Measurements from ENCODE around the gene FBN1. TPM values are rescaled to one million over a fixed set of nuclear protein-coding genes. Genes with fewer than 3 reads are reported as not detected.
A peak's percentile ranks its signal among the peaks of the same experiment; 100 is the strongest.

Gene FBN1
- total RNA-seq, 2 donors from 2014 or later = 258 to 300 TPM

- no peak overlapping the region for H3K27ac ChIP-seq
- no peak overlapping the region for H3K4me3 ChIP-seq
- peaks cover 27% of the 10 kb centered on the region for H3K36me3 ChIP-seq
- no peak for DNase-seq (ENCODE audit: low spot score)
- no peaks in the 10 kb centered on the region for H3K9me3 ChIP-seq
- no peaks in the 10 kb centered on the region for H3K4me1 ChIP-seq (ENCODE audit: control insufficient read depth in 1 of 2, low read depth in 2 of 2)
- TF ChIP-seq CTCF (IDR thresholded peaks at IDR 0.05) = no peak
- H3K27me3 ChIP-seq (replicated peaks; ENCODE audit: insufficient read depth) = no peaks in the 10 kb centered on the region
- no peak for ATAC-seq (ENCODE audit: insufficient number of reproducible peaks, low FRiP score, low read depth)
Measured at GRCh38 chr15:48427960-48428547, 217.5 kb downstream of the FBN1 start.

GRCh38 chr15:48427479-48427878 is 218.0 kb downstream of the FBN1 start:
- Histone ChIP-seq H3K27me3 (replicated peaks; ENCODE audit: insufficient read depth) (no peaks in the 10 kb centered on the region), H3K4me1 (ENCODE audit: control insufficient read depth in 1 of 2, low read depth in 2 of 2) (no peaks in the 10 kb centered on the region), H3K36me3 (peaks cover 23% of the 10 kb centered on the region), H3K9me3 (no peaks in the 10 kb centered on the region), H3K4me3 (no peak overlapping the region), H3K27ac (no peak overlapping the region)
- no peak for TF ChIP-seq CTCF (IDR thresholded peaks at IDR 0.05)
- ATAC-seq (ENCODE audit: insufficient number of reproducible peaks, low FRiP score, low read depth) (no peak), DNase-seq (ENCODE audit: low spot score) (no peak)

- ATAC-seq (ENCODE audit: insufficient number of reproducible peaks, low FRiP score, low read depth) = no peak
- no peak overlapping the region for H3K27ac ChIP-seq
- H3K36me3 ChIP-seq = peaks cover 22% of the 10 kb centered on the region
- H3K27me3 ChIP-seq (replicated peaks; ENCODE audit: insufficient read depth) = no peaks in the 10 kb centered on the region
- DNase-seq (ENCODE audit: low spot score) = no peak
- H3K4me1 ChIP-seq (ENCODE audit: control insufficient read depth in 1 of 2, low read depth in 2 of 2) = no peaks in the 10 kb centered on the region
- H3K9me3 ChIP-seq = no peaks in the 10 kb centered on the region
- no peak for TF ChIP-seq CTCF (IDR thresholded peaks at IDR 0.05)
- no peak overlapping the region for H3K4me3 ChIP-seq
Measured at GRCh38 chr15:48426941-48427340, 218.6 kb downstream of the FBN1 start.

GRCh38 chr15:48426044-48426443 is 219.5 kb downstream of the FBN1 start:
- DNase-seq (ENCODE audit: low spot score) (no peak), ATAC-seq (ENCODE audit: insufficient number of reproducible peaks, low FRiP score, low read depth) (no peak)
- Histone ChIP-seq H3K4me3 (no peak overlapping the region), H3K27me3 (replicated peaks; ENCODE audit: insufficient read depth) (no peaks in the 10 kb centered on the region), H3K36me3 (peaks cover 30% of the 10 kb centered on the region), H3K4me1 (ENCODE audit: control insufficient read depth in 1 of 2, low read depth in 2 of 2) (peaks cover under 1 to 3% of the 10 kb centered on the region in 2 donors), H3K9me3 (no peaks in the 10 kb centered on the region), H3K27ac (no peak overlapping the region)
- TF ChIP-seq CTCF (IDR thresholded peaks at IDR 0.05) = no peak

GRCh38 chr15:48425051-48425450 is 220.5 kb downstream of the FBN1 start:
- Histone ChIP-seq H3K4me1 (ENCODE audit: control insufficient read depth in 1 of 2, low read depth in 2 of 2) (peaks cover 7 to 13% of the 10 kb centered on the region in 2 donors), H3K4me3 (no peak overlapping the region), H3K27me3 (replicated peaks; ENCODE audit: insufficient read depth) (no peaks in the 10 kb centered on the region), H3K36me3 (peaks cover 30% of the 10 kb centered on the region), H3K27ac (peak overlapping the region in 1 of 2 donors; percentile 29), H3K9me3 (no peaks in the 10 kb centered on the region)
- no peak for ATAC-seq (ENCODE audit: insufficient number of reproducible peaks, low FRiP score, low read depth)
- no peak for TF ChIP-seq CTCF (IDR thresholded peaks at IDR 0.05)
- DNase-seq (ENCODE audit: low spot score) = no peak
